ENCODE measurements around the gene CREBBP.
"Not testable (repeated sequence)": the region's sequence is repeated elsewhere in the genome, so short reads cannot be mapped to it uniquely, and the experiment has no call there.

CREBBP gene

GRCh38 chr16:3734084-3734757 lies 146.3 kb downstream of the CREBBP start:
- no peak for DNase-seq (ENCODE audit: low read depth)

- no peak for DNase-seq (ENCODE audit: low read depth)
Observed at GRCh38 chr16:3732171-3732570, 148.3 kb downstream of the CREBBP start.

GRCh38 chr16:3731126-3731935 lies 149.2 kb downstream of the CREBBP start:
- no peak for DNase-seq (ENCODE audit: low read depth)

DNA sequence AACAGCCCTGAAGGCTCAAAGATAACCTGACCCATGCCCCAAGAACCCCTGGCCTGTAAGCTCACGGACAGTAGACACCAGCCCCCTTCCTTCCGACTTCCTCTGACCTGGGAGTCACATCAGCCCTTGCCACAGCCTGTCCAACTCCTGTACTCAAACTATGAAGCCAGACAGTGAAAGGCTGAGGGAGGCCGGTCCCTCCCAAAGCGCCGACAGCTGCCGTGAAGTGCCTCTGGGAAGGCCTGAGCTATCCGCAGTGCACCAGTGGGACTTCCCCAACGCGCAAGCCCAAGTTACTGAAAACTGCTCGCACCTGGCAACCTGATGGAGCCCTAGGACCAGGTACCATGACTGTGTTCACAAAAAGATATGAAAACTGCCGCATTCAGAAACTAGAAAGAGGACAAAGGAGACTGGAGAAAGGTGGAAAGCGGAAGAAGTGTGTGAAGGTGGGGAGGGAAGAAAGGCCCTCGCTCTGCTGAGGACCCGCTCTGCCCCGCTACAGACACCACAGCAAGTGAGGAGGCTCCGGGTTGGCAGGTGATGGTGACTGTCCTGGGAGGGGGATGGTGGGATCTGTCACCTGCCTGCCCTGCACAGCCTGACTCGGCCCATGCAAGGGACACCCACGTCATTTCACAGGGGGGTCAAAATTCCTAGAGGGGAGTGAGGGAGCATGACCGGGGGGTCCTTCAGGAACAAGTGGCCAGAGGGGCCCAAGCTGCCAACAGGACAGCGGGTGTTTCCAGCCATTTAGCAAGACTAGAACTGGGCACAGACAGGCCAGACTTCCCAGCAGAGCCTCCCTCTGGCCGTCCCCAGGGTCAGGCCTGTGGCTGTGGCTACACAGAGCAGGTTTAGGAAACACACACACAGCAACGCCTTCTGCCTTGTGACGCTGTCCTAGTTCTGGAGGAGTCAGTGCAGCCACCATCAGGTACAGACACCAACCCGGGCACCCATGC lies 150.1 kb downstream of the CREBBP start:
- DNase-seq (ENCODE audit: low read depth), result no peak

DNA sequence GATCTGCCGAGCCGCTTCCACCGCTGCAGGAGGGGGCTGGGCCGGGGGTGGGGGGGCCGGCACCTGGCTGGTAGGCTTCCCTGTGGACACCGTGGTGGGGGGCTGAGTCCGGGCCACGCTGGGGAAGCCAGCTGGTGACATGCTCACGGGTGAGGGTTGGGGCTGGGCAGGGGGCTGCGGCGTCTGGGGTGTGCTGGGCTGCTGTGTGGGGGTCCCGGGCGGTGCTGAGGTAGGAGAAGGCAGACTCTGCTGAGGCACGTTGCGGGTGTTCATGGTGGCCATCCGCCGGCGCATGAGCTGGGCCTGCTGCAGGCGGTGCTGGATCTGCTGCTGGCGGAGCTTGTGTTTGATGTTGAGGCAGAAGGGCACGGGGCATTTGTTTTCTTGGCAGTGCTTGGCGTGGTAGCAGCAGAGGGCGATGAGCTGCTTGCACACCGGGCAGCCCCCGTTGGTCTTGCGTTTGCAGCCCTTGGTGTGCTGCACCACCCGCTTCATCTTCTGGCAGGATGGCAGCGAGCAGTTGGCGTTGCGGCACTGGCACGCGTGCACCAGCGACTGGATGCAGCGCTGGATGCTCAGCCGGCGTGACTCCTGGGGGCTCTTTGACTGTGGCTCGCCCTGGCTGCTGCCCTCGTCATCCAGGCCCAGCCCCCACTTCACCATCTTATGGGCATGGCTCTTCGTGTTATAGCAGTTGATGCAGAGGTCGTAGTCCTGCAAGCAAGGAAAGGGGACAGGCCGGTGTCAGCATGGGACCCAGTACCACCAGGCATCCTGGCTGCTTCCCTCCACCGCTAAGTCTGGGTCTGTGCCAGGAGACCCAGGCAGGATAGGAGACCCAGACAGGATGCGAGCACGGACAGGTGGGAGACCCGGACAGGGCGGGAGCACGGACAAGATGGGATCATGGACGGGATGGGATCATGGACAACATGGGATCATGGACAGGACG lies 151.1 kb downstream of the CREBBP start:
- DNase-seq (ENCODE audit: low read depth), result no peak

DNA sequence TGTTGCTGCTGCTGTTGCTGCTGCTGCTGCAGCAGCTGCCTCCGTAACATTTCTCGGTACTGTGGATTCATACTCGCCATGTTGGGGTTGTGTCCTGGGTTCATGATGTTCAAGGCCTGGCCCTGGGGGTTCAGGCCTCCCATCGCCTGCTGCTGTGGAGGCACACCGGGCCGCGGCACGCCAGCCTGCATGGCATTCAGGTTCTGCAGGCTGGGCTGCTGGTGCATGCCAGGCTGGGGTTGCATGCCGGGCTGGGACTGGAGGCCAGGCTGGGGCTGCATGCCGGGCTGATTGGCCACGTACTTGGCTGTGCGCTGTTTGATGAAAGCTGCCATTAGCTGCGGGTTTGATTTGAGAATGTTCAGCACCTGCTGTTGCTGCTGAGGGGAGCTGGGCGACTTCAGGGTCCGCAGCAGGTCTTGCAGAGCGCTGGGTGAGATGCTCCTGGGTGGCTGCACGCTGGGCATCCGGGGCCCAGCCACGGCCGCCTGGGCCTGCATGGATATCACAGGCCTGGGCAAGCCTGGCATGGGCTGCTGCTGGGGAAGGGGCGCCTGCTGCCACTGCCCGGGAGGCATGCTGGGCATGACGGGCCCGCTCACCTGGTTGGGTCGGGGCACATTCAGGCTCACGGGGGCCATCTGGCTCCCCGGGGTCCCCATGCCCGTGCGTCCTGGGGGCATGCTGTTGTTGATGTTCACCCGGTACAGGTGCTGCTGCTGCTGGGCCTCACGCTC lies 151.9 kb downstream of the CREBBP start:
- no peak for DNase-seq (ENCODE audit: low read depth)

GRCh38 chr16:3727806-3728381 lies 152.6 kb downstream of the CREBBP start:
- DNase-seq (ENCODE audit: low read depth), result no peak

DNA sequence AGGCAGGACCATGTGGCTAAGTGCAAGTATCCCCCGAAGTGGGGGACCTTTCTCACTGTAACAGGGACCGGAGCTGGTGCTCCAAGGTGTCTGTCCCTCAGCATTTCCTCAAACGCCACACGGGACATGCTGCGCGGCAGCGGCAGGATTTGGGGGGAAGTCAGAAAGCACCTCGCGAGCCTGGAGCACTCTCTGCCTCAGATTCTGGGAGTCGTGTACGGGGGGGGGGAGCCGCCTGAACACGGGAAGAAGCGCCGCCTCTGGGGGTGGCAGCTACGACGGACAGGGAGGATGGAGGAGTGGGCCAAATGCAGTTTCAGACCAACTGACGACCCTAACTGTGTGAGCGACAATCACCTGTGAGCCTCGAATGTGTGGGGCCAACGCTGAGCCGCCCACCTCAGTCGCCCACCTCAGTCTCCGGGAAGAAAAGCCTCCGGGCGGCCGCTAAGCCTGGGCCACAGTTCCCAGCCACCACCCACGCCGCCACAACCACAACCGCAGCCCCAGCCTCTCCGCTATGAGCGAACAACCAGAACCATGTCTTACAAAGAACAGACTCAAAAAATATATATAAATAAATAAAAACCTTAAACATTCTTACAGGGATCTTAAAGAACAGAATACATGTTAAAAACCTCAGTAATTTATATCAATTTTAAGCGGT lies 154.4 kb downstream of the CREBBP start:
- DNase-seq (ENCODE audit: low read depth), result no peak

GRCh38 chr16:3725276-3725675 lies 155.2 kb downstream of the CREBBP start:
- no peak for DNase-seq (ENCODE audit: low read depth)

DNA sequence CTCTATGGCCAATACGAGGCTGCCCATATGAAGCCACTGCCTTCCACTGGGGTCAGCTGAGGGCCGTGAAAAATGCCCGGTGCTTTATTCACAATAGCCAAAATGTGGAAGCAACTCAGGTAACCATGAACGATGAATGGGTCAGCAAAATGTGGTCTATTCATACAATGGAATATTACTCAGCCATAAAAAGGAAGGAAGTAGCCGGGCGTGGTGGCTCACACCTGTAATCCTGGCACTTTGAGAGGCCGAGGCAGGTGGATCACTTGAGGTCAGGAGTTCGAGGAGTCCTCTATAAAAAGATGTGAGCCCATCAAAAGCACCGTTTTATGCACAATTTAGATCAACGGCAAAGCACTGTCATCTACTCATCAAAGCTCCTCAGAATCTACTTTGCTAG lies 158.0 kb downstream of the CREBBP start:
- no peak for DNase-seq (ENCODE audit: low read depth)

GRCh38 chr16:3720418-3720817 lies 160.1 kb downstream of the CREBBP start:
- DNase-seq (ENCODE audit: low read depth), result no peak

DNA sequence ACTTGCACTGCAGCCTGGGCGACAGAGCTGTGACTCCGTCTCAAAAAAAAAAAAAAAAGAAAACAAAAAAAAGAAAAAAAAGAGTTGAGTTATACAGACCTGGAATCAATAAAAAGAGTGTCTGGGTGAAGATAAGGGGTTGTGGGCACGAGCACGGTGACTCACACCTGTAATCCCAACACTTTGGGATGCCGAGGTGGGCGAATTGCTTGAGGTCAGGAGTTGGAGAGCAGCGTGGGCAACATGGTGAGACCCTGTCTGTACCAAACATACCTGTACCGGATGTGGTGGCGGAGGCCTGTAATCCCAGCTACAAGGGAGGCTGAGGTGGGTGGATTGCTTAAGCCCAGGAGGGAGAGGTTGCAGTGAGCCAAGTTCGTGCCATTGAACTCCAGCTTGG lies 161.9 kb downstream of the CREBBP start:
- no peak for DNase-seq (ENCODE audit: low read depth)

DNA sequence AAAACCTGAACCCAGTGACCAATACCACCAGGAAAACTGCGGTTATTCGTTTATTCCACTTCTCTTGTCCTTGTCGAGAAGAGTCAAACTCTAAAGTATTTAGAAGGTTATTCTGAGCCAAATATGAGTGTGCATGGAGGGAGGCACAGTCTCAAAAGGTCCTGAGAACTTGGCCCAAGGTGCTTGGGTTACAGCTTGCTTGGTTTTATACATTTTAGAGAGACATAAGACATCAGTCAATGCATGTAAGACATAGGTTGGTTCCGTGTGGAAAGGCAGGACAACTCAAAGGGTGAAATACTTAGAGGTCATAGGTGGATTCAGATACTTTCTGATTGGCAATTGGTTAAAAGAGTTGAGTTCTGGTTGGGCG lies 162.5 kb downstream of the CREBBP start:
- DNase-seq (ENCODE audit: low read depth), result no peak

GRCh38 chr16:3717235-3718018 lies 163.1 kb downstream of the CREBBP start, which contains the start of gene TRAP1:
TSS of gene TRAP1 (minus strand) at chr16:3717524. CDS start at chr16:3717508, 16 bp downstream.
- peak; percentile 18 for DNase-seq (ENCODE audit: low read depth)

- no peak for DNase-seq (ENCODE audit: low read depth)
Observed at GRCh38 chr16:3716831-3717234, 163.7 kb downstream of the CREBBP start.

DNA sequence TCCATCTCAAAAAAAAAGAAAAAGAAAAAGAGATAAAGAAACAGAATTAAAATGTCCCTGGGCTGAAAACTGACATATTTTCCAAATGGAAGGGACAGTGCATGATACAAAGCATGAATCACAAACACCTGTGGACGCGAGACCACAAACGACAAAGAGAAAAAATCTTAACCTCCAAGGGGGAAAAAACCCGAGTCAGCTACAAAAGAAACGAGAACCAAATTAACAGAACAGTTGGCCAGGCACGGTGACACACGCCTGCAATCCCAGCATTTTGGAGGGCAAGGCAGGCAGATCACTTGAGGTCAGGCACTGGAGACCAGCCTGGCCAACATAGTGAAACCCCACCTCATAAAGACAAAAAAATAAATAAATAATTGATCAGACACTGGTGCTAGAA lies 165.1 kb downstream of the CREBBP start:
- DNase-seq (ENCODE audit: low read depth), result no peak

- not testable (repeated sequence) for DNase-seq (ENCODE audit: low read depth)
Observed at GRCh38 chr16:3714378-3714777, 166.1 kb downstream of the CREBBP start.

DNA sequence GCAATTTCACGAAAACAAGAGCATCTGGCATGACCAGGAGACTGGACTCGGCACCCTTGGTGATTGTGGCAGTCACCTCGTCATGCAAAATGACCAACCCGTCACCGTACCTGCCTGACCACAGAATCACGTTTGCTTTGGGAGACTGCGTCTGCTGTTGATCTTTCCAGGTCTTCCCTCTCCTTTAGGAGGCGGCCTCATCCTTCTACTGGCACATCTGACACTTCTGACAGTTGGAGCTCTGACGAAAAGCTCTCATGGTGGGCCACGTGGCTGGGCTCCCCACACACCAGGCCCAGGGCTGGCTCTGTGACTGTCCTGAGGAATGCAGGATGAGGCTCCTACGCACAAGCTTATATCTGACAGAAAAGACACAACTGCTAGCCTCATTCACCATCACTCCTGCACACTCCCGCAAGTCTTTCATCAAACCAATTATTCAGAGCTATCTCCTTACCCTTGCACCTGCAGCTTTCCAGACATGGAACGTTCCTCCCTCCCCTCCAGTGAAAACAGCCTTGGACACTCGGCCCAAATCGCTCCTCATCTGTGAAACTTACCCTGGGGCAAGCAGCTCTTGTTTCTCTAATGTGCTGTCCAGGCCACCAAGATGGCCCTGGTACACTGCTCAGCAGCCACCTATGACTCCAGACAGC lies 166.8 kb downstream of the CREBBP start:
- DNase-seq (ENCODE audit: low read depth), result no peak
